Epithelial cell of prostate (primary cell): ENCODE measurements around the gene PCNX2.
A peak's percentile ranks its signal among the peaks of the same experiment; 100 is the strongest.

ENCODE experiments used
- DNase-seq: peaks from one replicate; pipeline ENCODE4 v3.0.0-alpha.2; 2011; ENCODE audit warnings: low read depth, low spot score
- H3K27ac ChIP-seq: fragments of 450-650 bp; 2 replicates; pipeline ENCODE4 v1.5.1; 2017; ENCODE audit warnings: mild to moderate bottlenecking

PCNX2 gene

GRCh38 chr1:233113009-233113879, 182.3 kb downstream of the PCNX2 start:
- peak; percentile 100 for DNase-seq
- peak overlapping the region; percentile 100 for H3K27ac ChIP-seq

GRCh38 chr1:233112186-233113008, 183.1 kb downstream of the PCNX2 start:
- peak overlapping the region; percentile 100 for H3K27ac ChIP-seq
- no peak for DNase-seq

- peak overlapping the region; percentile 100 for H3K27ac ChIP-seq
- DNase-seq = no peak
Observed at GRCh38 chr1:233111731-233112130, 183.8 kb downstream of the PCNX2 start.

GRCh38 chr1:233109096-233109495, 186.4 kb downstream of the PCNX2 start:
- H3K27ac ChIP-seq = peak overlapping the region; percentile 13
- no peak for DNase-seq

DNA sequence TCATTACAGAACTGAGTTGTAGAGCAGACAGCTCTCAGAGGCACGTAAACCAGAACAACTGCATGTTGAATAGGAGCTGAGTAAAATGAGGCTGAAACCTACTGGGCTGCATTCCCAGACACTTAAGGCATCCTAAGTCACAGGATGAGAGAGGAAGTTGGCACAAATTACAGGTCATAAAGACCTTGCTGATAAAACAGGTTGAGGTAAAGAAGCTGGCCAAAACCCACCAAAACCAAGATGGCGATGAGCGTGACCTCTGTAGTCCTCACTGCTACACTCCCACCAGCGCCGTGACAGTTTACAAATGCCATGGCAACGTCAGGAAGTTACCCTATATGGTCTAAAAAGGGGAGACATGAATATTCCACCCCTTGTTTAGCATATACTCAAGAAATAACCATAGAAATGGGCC, 187.8 kb downstream of the PCNX2 start:
- peak overlapping the region; percentile 83 for H3K27ac ChIP-seq
- DNase-seq = peak; percentile 88

DNA sequence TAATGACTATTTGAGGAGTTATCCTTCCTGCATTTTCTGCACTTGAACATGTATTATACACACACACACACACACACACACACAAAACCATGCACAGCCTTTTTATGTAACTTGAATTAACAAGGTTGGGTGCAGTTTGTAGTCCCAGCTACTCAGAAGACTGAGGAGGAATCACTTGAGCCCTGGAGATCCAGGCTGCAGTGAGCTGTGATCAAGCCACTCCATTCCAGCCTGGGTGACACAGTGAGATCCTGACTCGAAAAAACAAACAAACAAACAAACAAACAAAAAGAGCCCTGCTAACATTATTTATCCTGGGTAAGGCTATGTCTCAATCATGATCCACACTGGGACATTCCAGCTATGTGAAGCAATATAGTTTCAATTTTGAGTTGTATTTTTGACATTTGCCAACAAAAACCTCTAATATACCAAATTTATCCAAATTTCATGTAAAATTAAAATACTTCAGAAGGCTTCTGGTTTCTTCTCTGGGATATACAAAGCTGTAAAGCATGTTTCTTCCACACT, 188.3 kb downstream of the PCNX2 start:
- peak overlapping the region; percentile 83 for H3K27ac ChIP-seq
- DNase-seq = no peak

- H3K27ac ChIP-seq = no peak overlapping the region
- no peak for DNase-seq
Observed at GRCh38 chr1:233105225-233105624, 190.3 kb downstream of the PCNX2 start.

GRCh38 chr1:233102341-233102740, 193.2 kb downstream of the PCNX2 start:
- DNase-seq = no peak
- H3K27ac ChIP-seq = no peak overlapping the region

DNA sequence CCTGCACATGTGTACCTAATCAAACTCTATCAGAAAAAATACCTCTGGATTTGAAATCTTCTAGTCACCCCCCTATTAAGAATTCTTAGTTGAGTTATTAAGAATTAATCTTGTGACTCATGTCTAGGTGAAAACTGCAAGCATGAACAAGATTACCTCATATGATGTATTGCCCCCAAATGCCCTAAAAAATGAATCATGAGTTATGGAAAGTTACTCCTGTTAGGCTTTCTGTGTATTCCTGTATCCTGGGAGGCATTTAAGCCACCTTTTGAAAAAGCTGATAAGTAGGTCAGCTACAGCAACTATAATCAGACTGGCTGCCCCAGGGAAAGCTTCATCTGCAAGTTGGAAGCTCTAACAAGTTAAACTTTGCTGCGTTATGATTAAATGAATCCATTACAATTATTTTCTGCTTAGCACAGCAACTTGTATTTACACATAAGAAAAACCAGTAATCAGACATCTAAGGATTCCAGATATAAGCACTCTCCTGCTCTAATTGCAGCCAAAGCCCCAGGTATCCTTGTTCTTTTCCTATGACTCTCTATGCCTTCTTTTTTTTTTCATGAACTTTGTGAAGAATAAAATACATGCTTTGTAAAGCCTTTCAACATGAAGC, 197.5 kb downstream of the PCNX2 start:
- peak; percentile 46 for DNase-seq

DNA sequence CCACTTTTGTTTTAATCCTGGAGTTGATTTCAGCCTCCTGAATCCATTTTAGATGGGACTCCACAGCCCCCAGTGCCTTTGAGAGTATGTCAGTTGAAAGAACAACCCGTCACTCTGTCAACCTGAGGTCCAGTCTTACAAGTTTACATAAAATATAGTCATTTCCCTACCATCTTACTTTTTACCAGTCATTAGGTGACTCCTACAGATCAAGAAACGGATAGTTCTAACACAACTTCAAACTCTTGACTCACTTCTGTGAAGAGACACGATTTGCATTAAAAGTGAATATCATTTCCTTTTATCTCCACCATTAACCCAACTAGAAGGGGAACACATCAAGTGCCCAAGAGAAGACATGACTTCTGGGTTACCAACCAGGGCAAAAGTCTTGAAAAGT, 198.0 kb downstream of the PCNX2 start:
- H3K27ac ChIP-seq = peak overlapping the region; percentile 43
- DNase-seq = no peak

More for the DNA sequence above, 197.5 kb downstream of the PCNX2 start:
- H3K27ac ChIP-seq = peak overlapping the region; percentile 43

GRCh38 chr1:233094691-233095090, 200.8 kb downstream of the PCNX2 start:
- DNase-seq = no peak
- no peak overlapping the region for H3K27ac ChIP-seq

GRCh38 chr1:233094269-233094668, 201.3 kb downstream of the PCNX2 start:
- DNase-seq = no peak
- H3K27ac ChIP-seq = no peak overlapping the region

DNA sequence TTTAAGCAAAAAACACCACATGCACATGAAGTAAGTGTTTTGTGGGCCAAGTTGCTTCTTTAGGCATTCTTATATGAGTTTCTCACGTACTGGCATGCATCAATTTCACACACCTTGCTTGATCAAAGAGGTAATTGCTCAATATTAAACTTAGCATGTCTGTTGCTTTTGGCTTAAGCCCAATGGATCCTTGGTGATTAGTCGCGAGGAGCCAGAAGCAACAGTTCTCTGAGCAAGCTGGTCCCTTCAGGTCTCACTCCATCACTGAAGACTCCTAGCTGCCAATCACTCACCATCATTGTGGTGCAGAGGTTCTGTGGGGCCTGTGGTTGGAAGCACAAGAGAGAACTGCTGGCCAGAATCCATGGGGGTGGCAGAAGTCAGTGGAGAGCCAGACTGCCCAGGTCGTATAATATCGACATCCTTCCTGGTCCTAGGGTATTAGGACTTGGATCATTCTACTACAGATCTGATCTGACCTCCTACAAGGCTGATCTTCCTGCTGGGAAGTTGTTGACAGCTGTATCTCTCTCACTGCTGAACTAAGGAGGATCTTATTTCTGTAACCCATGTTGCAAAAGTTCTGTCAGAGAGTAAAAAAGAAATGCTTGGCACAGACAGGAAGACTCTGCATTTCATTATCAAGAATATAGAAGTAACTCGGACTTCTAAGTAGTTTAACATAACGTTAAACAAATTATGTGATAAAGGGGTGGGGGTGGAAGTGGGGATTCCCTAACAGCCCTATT, 204.6 kb downstream of the PCNX2 start:
- H3K27ac ChIP-seq = no peak overlapping the region
- DNase-seq = no peak

- no peak overlapping the region for H3K27ac ChIP-seq
- no peak for DNase-seq
Observed at GRCh38 chr1:233089251-233089650, 206.3 kb downstream of the PCNX2 start.

GRCh38 chr1:233088613-233089012, 206.9 kb downstream of the PCNX2 start:
- H3K27ac ChIP-seq = no peak overlapping the region
- no peak for DNase-seq

- no peak for DNase-seq
- no peak overlapping the region for H3K27ac ChIP-seq
Observed at GRCh38 chr1:233086961-233087881, 208.3 kb downstream of the PCNX2 start.

DNA sequence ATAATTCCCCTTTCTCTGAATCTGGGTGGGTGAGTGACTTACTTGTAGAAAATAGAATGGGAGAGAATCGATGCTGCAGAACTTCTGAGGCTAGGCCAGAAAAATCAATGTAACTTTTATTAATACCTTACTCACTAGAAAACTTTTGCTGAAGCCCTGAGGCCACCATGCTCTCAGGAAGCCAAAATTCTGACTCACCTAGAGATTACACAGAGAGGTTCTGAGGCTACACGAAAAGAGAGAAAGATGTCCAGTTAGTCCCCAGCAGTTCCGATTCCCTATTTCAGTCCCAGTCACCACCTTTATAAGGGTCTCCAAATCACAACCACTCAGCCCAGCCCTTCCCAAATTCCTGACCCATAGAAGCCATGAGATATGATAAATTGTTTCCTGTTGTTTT, 210.0 kb downstream of the PCNX2 start:
- H3K27ac ChIP-seq = peak overlapping the region; percentile 42
- DNase-seq = no peak

DNA sequence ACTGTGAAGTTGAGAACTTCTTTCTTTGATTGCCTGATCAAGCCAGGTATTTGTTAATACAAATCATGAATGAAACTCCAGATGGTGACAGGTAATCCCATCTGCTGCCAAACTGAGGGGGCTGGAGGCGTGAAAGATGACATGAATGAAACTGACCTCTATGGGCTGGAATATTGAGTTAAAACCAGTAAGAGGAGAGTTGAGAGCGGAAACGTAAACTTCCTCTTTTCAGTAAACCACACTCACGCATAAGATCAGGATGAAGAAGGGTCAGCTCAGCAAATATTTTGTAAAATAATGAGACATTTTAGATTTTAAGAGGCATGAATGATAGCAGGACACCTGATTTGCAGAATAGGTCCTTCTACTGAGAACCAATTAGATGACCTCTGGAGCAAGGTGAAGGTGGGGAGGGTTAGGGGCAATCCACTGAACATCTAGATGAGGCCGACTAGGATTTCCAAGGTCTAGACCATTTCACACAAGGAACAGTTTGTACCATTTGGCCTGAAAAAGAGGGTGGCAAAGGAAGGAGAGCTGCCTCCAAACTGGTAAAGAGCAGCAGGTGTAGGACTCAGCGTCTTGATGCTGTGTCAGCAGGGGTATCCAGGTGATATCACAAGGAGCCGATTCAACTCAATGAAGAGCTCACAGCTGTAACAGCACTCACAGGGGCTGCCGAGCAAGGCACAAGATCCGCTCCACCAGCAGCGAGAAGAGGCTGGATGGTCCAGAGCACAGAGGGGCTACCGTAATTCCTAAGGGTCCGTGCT, 212.6 kb downstream of the PCNX2 start:
- no peak for DNase-seq
- no peak overlapping the region for H3K27ac ChIP-seq
